Posterior vena cava (tissue), 2 donors: ENCODE results near the gene FHIT. TPM values are rescaled to one million over a fixed set of nuclear protein-coding genes. Genes with fewer than 3 reads are reported as not detected.

Experiments used
- DNase-seq: peaks from one replicate; pipeline ENCODE4 v3.0.0-alpha.2; 2020; ENCODE audit warnings: low spot score
- intact Hi-C, 2 donors: fragments of 100-400 bp; cut with DNase I; formaldehyde crosslinking; loops; one replicate each; pipeline versions ENCODE4 v1.14.1 to v1.14.2; 2022 to 2023
- total RNA-seq, 2 donors: library from RNA; stranded (reverse); fragmentation: NEBNext Ultra II Directional; extraction: Animal tissue kit (Norgen Biotek cat#: 25700); gene quantifications; one replicate each; pipeline ENCODE4 v1.2.1, GENCODE V29; 2021
- donor health status: DM: yes; HTN: yes; CAD: no.
- donor health status: DM: yes; HTN: yes; CAD: no.

The FHIT gene
- total RNA-seq, 2 donors from 2014 or later = 6.0 to 9.2 TPM

GRCh38 chr3:60167186-60167585 lies 1084.1 kb downstream of the FHIT start:
- intact Hi-C loops = no loop called here
- DNase-seq = no peak

DNA sequence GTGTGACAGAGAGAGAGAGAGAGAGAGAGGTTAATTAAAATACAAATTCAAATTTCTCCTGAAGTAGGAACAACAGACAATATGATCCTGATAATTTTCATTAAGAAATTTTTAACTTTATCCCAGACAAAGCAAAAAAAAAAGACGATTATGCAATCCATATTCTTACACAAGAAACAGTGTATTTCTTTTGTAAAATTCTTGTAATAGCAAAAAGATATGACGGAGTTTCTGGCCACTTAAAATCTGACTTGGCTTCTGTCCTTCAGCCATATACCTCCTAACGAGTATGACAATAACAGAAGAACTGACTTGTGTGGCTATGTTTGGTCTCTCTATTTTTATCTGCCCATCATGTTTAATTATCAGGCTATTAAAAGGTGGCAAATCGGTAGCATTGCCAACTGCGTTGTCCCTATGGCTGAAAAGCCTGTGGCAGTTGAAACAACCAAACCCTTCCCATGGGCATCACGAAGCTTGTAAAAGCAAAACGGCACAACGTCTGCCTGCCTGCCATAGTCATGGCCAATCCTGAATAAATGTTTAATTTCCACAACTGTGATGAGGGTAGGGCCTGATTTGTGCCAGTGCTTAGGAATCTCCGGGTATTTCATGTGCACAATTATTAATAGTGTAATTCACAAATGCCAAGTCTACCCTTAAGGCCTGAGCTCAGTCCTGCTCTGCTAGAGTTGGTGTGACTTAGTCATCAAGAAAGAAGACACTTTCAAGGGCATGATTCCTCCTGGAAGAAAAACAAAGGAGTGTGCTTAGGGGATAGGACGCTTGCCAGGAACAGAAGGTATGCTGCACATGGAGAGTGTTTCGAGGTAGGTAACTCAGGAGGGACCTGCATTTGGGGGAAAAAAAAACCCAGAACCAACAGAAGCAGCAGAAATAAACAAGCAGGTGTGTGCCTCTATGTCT lies 1090.2 kb downstream of the FHIT start:
- intact Hi-C loops = no loop called here
- no peak for DNase-seq

GRCh38 chr3:60160111-60160821 lies 1091.0 kb downstream of the FHIT start:
- intact Hi-C loops = no loop called here
- no peak for DNase-seq

DNA sequence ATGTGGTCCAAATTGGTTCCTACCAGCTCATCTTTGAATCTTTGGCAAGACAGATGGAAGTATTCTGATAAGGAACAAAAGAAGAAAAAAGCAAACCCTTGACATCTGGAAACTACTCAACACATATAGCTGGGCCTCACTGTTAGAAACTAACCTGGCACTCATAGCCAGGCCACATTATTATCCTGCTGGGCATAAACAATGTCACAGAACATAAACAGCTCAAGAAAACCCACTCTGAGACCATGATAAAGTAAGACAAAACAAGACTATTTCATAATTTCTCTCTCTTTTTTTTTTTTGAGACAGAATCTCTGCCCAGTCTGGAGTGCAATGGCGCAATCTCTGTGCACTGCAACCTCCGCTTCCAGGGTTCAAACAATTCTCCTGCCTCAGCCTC lies 1093.2 kb downstream of the FHIT start:
- intact Hi-C loops = no loop called here
- DNase-seq = no peak

- intact Hi-C loops = no loop called here
Observed at GRCh38 chr3:60154011-60154410, 1097.2 kb downstream of the FHIT start.

DNA sequence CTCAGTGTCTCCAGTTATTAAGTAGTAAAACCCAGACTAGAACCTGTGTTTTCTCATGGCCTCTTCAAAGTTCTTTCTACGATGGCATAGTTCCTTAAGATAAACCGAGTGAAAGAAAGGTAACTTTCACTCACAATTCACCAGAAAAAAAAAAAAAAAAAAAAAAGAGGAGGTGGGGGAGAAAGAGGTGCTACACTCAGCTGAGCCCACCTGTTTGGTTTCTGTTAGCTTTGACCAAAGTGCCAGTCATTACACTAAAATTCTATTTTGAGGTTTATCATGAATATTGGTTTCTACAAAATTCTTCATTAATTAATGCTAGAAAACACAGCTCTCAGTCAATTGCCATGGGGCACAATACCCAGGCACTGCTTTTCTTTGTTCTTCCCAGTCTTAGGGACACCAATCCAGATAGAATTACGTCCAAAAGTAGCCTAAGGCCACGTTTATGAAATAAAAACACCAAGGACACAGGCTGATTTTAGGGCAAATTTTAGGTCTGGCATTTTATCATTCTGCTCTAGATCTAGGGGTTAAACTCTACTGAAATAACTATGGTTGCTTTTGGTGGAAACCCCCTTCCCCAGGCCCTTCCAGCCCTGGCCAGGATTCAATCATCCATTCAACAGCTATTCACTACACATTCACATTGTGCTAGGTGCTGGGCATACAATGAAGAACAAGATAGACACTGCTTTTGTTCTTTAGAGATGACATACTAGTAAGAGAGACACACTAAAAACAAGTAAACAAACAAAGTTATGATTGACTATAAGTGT lies 1097.8 kb downstream of the FHIT start:
- DNase-seq = no peak
- intact Hi-C loops = no loop called here

More at GRCh38 chr3:60154011-60154410, 1097.2 kb downstream of the FHIT start:
- no peak for DNase-seq

- intact Hi-C loops = no loop called here
- no peak for DNase-seq
Observed at GRCh38 chr3:60149501-60149900, 1101.8 kb downstream of the FHIT start.

DNA sequence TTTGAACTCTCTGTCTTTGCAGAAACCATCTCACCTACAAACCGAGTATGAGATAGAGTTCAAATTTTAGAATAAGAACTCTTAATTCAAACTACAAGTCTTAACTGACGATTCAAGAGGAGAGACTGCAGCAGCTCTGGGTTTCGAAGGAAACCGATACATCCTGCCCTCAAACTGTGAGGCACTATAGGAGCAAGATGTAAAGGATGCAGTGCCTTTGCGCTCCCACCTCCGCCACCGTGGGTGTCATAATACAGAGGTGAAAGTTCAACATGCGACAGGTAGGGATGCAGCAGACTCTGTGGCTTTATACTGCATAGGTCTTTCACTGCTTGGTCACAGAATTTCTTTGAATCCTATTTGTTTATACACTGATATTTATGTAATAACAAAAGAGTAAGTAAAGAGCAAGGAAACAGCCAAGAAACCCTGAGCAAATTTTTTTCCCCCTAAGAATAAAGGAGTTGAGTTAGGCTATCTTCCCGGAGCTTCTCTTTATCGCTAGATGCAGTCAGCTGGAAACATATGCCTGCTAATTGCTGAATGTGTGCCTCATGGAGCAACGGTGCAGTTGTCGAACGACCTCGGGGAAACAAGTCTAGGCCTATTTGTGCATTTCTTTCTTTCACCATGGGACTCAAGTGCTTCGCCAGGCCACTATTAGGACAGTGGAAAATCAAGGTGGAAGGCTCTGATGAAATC lies 1103.9 kb downstream of the FHIT start:
- intact Hi-C loops = no loop called here
- no peak for DNase-seq

DNA sequence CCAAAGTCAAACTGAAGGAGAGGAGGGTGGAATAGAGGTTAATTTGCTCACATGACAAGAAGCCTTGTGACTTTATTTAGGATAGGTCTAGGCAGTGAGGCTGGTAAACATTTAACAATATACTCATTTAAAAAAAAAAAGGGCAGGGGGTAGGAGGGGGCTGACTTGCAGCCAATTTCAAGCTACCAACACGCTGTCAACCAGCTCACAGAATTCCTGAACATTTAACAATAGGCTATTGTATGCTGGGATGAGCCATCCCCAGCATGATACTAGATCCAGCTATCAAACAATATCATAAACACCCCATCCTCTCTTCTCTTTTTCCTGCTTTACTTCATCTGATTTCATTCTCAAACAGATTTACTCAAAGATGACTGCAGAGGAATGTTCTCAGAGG lies 1105.1 kb downstream of the FHIT start:
- no peak for DNase-seq
- intact Hi-C loops = no loop called here

DNA sequence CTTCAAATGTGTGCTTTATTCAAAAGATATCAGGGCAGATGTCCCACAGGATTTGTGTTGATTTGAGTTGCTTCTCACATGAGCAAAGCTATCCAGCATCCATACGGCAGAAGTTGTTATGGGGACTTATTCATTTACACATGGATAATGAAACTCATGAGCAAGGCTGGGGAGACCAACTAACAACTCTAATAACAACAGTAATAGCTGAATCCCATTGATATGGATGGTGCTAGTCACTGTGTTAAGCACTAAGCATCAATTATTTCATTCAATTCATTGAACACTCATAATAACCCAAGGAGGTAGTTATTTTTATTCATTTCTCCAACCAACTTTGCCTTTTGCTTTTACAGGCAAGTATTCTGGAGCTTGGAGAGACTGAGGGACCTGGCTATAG lies 1107.2 kb downstream of the FHIT start:
- no peak for DNase-seq
- intact Hi-C loops = no loop called here

- intact Hi-C loops = no loop called here
- no peak for DNase-seq
Observed at GRCh38 chr3:60142009-60142408, 1109.2 kb downstream of the FHIT start.

GRCh38 chr3:60140160-60140559 lies 1111.1 kb downstream of the FHIT start:
- intact Hi-C loops = no loop called here
- DNase-seq = no peak

DNA sequence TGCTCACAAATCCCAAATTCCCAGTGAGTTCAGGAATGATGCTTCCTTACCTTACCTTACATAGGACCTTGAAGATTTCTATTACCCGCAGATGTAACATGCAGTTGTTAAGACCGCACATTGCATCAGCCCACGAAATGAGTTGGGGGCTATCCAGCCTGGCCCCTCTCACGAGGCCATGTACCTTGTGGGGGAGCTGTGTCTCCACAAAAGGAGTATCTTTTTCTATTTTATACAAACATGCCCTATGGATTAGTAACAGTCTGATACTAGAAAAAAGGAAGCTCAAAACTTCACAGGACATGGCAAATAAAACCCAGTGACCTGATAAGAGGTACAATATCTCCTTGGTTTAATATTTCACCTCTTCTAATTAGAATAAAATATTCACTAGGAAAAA lies 1114.7 kb downstream of the FHIT start:
- intact Hi-C loops = no loop called here
- DNase-seq = no peak

- DNase-seq = no peak
- intact Hi-C loops = no loop called here
Observed at GRCh38 chr3:60135474-60135873, 1115.8 kb downstream of the FHIT start.

- no peak for DNase-seq
- intact Hi-C loops = no loop called here
Observed at GRCh38 chr3:60133269-60134162, 1117.7 kb downstream of the FHIT start.

DNA sequence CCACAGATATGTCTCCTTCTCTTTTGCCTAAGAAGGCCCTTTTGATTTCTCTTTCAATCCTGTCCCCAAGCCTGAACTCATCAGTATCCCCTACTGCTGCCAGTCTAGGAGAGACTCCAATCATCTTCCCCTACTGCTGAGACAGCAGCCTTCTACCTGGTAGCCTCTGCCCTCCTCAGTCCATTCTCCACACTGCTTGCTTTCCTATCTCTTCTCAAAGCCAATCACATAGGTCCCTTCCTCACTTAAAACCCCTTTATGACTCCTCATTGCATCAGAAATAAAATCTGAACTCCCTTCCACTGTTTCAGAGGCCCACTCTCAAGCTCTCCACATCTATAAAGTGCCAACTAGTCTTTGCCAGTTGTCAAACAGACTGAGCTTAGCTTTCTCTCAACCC lies 1119.6 kb downstream of the FHIT start:
- DNase-seq = no peak
- intact Hi-C loops = no loop called here

DNA sequence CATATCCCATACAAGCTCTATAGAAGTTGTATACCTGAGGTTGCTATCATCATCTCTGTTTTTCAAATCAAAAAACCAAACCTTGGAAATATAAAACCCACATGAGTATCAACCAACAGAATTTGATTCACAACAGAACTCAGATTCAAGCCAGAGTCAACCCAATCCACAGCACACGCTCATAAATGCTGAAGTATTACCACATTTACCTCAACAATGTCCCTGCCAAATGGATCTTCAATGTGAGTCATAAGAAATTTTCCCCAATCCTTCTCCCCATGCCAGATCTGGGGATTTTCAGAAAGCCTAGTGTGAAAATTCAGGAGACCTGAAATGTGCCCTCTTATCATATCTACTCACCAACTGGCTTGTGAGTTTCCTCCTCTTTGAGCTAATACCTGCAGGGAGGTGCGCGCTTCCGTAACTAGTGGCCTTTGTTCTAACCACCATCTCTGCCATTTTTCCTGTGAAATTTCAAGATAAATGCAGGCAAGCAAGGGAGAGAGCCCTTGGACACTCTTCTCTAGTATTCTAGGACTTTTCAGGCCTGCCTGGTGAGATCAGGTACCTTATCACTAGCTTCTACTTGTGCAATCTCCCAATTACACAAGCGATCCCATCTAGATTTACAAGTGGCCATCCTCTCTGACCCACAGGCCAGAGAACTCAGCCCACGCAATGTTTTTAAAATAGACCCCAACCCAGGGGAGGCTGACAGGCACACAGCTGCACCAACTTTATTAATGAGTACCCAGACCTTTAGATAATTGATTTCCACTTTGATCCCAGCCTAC lies 1124.5 kb downstream of the FHIT start:
- no peak for DNase-seq
- intact Hi-C loops = no loop called here

DNA sequence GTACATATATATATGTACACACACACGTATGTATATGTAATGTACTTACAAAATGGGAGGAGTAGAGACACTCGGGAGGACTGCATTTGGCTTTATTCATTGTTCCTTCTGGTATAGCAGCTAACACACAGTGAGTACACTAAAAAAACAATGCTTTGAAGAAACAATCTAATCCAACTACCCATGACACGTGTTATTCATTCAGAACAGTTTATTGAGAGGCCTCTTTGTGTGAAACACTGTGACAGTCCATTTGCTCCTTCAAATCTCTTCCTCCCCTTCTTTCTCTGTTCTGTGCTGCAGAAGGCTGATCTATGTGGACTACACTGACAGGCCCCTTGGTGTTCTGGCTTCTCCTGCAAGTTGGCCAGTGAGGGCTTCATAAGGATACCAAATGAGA lies 1125.6 kb downstream of the FHIT start:
- intact Hi-C loops = no loop called here
- no peak for DNase-seq
